ENCODE data around the gene TTC7B.

DNA sequence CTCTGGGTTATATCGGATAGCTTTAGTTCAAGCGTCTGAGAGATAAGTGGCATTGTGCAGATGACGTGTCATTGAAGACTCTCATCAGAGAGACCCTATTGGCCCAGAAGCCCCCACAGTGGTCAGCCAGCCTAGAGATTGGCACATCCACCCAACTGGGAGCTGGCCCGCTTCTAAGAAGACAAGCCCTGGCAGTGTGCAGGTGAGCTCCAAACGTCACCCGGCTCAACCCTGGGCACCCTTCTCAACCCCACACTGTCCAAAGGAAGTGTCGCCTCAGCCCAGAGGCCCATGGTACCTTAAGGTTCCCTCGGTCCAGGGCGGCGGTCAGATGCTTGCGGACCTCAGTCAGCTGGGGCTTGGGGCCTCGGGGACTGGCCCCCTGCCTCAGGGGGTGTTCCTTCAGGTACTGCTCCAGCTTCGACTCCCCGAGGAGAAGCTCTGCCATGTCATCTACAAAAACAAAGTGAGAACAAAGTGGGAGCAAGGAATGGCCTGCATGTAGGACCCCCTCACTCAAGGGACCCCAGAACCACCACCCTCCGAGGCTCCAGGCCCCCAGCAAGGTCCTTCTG is 30.3 kb downstream of the TTC7B start:
- TF ChIP-seq CTCF (IDR thresholded peaks at IDR 0.05; ENCODE audit: low read length), result no peak
- no peak for TF ChIP-seq EZH2 (IDR thresholded peaks at IDR 0.05; ENCODE audit: borderline replicate concordance, low read length)
